Rectal smooth muscle tissue (tissue), 1 donor: ENCODE results near the gene TEP1.

Source experiments
- H3K27ac ChIP-seq: one replicate; pipeline ENCODE4 v1.7.0; 2013; ENCODE audit warnings: low read depth, low read length, inconsistent platforms
- H3K27me3 ChIP-seq: one replicate; pipeline ENCODE4 v1.7.0; 2013; ENCODE audit warnings: low read length; ENCODE audit not compliant: control insufficient read depth, insufficient read depth
- H3K36me3 ChIP-seq: one replicate; pipeline ENCODE4 v1.7.0; 2013; ENCODE audit warnings: low read length; ENCODE audit not compliant: control insufficient read depth, insufficient read depth
- H3K4me1 ChIP-seq: one replicate; pipeline ENCODE4 v1.7.0; 2013; ENCODE audit warnings: low read length; ENCODE audit not compliant: control insufficient read depth, insufficient read depth
- H3K4me3 ChIP-seq: one replicate; pipeline ENCODE4 v1.7.0; 2013; ENCODE audit warnings: low read length
- H3K9ac ChIP-seq: one replicate; pipeline ENCODE4 v1.7.0; 2013; ENCODE audit warnings: low read length

Gene TEP1

GRCh38 chr14:20424851-20425250 is 11.6 kb upstream of the TEP1 start:
- no peaks in the 10 kb centered on the region for H3K4me1 ChIP-seq
- H3K27me3 ChIP-seq, result no peaks in the 10 kb centered on the region
- no peaks in the 10 kb centered on the region for H3K36me3 ChIP-seq
- H3K9ac ChIP-seq, result no peak overlapping the region
- H3K4me3 ChIP-seq, result no peak overlapping the region
- no peak overlapping the region for H3K27ac ChIP-seq

- no peaks in the 10 kb centered on the region for H3K36me3 ChIP-seq
- H3K4me1 ChIP-seq, result no peaks in the 10 kb centered on the region
- no peak overlapping the region for H3K4me3 ChIP-seq
- H3K9ac ChIP-seq, result no peak overlapping the region
- H3K27ac ChIP-seq, result no peak overlapping the region
- no peaks in the 10 kb centered on the region for H3K27me3 ChIP-seq
Observed at GRCh38 chr14:20422886-20423285, 9.6 kb upstream of the TEP1 start.

GRCh38 chr14:20421267-20421666 is 8.0 kb upstream of the TEP1 start:
- Histone ChIP-seq H3K4me3 (no peak overlapping the region), H3K27ac (no peak overlapping the region), H3K36me3 (no peaks in the 10 kb centered on the region), H3K27me3 (no peaks in the 10 kb centered on the region), H3K9ac (no peak overlapping the region), H3K4me1 (no peaks in the 10 kb centered on the region)

- Histone ChIP-seq H3K36me3 (no peaks in the 10 kb centered on the region), H3K27ac (no peak overlapping the region), H3K27me3 (no peaks in the 10 kb centered on the region), H3K4me1 (no peaks in the 10 kb centered on the region), H3K9ac (no peak overlapping the region), H3K4me3 (no peak overlapping the region)
Observed at GRCh38 chr14:20419419-20419818, 6.1 kb upstream of the TEP1 start.

GRCh38 chr14:20418501-20418909 is 5.2 kb upstream of the TEP1 start:
- Histone ChIP-seq H3K9ac (no peak overlapping the region), H3K4me3 (no peak overlapping the region), H3K27ac (no peak overlapping the region), H3K36me3 (no peaks in the 10 kb centered on the region), H3K27me3 (no peaks in the 10 kb centered on the region), H3K4me1 (peaks cover 4% of the 10 kb centered on the region)

GRCh38 chr14:20417250-20418186 is 4.2 kb upstream of the TEP1 start:
- H3K9ac ChIP-seq, result no peak overlapping the region
- no peaks in the 10 kb centered on the region for H3K36me3 ChIP-seq
- no peak overlapping the region for H3K4me3 ChIP-seq
- no peak overlapping the region for H3K27ac ChIP-seq
- H3K27me3 ChIP-seq, result no peaks in the 10 kb centered on the region
- peaks cover 4% of the 10 kb centered on the region for H3K4me1 ChIP-seq

- peaks cover 9% of the 10 kb centered on the region for H3K4me1 ChIP-seq
- H3K36me3 ChIP-seq, result no peaks in the 10 kb centered on the region
- no peak overlapping the region for H3K4me3 ChIP-seq
- no peak overlapping the region for H3K27ac ChIP-seq
- H3K27me3 ChIP-seq, result no peaks in the 10 kb centered on the region
- no peak overlapping the region for H3K9ac ChIP-seq
Observed at GRCh38 chr14:20416223-20416622, 2.9 kb upstream of the TEP1 start.

GRCh38 chr14:20415782-20416206 is 2.5 kb upstream of the TEP1 start:
- H3K27ac ChIP-seq, result no peak overlapping the region
- peaks cover 9% of the 10 kb centered on the region for H3K4me1 ChIP-seq
- no peaks in the 10 kb centered on the region for H3K36me3 ChIP-seq
- H3K4me3 ChIP-seq, result no peak overlapping the region
- no peak overlapping the region for H3K9ac ChIP-seq
- H3K27me3 ChIP-seq, result no peaks in the 10 kb centered on the region

GRCh38 chr14:20413744-20414082 is 412 bp upstream of the TEP1 start:
- Histone ChIP-seq H3K4me1 (peaks cover 9% of the 10 kb centered on the region), H3K4me3 (peak overlapping the region; percentile 93), H3K9ac (peak overlapping the region; percentile 92), H3K36me3 (no peaks in the 10 kb centered on the region), H3K27me3 (no peaks in the 10 kb centered on the region), H3K27ac (peak overlapping the region; percentile 97)

GRCh38 chr14:20412411-20412810 is 890 bp downstream of the TEP1 start:
- Histone ChIP-seq H3K36me3 (peaks cover 6% of the 10 kb centered on the region), H3K4me3 (peak overlapping the region; percentile 93), H3K27ac (peak overlapping the region; percentile 97), H3K27me3 (no peaks in the 10 kb centered on the region), H3K9ac (no peak overlapping the region), H3K4me1 (peaks cover 9% of the 10 kb centered on the region)

GRCh38 chr14:20409226-20409625 is 4.1 kb downstream of the TEP1 start:
- H3K36me3 ChIP-seq, result peaks cover 21% of the 10 kb centered on the region
- peaks cover 9% of the 10 kb centered on the region for H3K4me1 ChIP-seq
- no peak overlapping the region for H3K4me3 ChIP-seq
- H3K27ac ChIP-seq, result no peak overlapping the region
- H3K27me3 ChIP-seq, result no peaks in the 10 kb centered on the region
- no peak overlapping the region for H3K9ac ChIP-seq

GRCh38 chr14:20403521-20403920 is 9.8 kb downstream of the TEP1 start:
- no peak overlapping the region for H3K27ac ChIP-seq
- no peak overlapping the region for H3K4me3 ChIP-seq
- no peak overlapping the region for H3K9ac ChIP-seq
- no peaks in the 10 kb centered on the region for H3K4me1 ChIP-seq
- H3K27me3 ChIP-seq, result no peaks in the 10 kb centered on the region
- peaks cover 42% of the 10 kb centered on the region for H3K36me3 ChIP-seq

- H3K27me3 ChIP-seq, result no peaks in the 10 kb centered on the region
- H3K36me3 ChIP-seq, result peaks cover 37% of the 10 kb centered on the region
- no peak overlapping the region for H3K9ac ChIP-seq
- no peak overlapping the region for H3K27ac ChIP-seq
- no peak overlapping the region for H3K4me3 ChIP-seq
- no peaks in the 10 kb centered on the region for H3K4me1 ChIP-seq
Observed at GRCh38 chr14:20400965-20401593, 12.2 kb downstream of the TEP1 start.
